ENCODE measurements around the gene MEI1. TPM values are rescaled to one million over a fixed set of nuclear protein-coding genes. Genes with fewer than 3 reads are reported as not detected.
A peak's percentile ranks its signal among the peaks of the same experiment; 100 is the strongest.

MEI1 gene
- total and polyA plus RNA-seq, 9 of the 15 experiments (the other 6 are each of a cell fraction or from before 2014, with no cell fraction given) = 0.08 to 0.68 (median 0.18) TPM; not detected in 2

DNA sequence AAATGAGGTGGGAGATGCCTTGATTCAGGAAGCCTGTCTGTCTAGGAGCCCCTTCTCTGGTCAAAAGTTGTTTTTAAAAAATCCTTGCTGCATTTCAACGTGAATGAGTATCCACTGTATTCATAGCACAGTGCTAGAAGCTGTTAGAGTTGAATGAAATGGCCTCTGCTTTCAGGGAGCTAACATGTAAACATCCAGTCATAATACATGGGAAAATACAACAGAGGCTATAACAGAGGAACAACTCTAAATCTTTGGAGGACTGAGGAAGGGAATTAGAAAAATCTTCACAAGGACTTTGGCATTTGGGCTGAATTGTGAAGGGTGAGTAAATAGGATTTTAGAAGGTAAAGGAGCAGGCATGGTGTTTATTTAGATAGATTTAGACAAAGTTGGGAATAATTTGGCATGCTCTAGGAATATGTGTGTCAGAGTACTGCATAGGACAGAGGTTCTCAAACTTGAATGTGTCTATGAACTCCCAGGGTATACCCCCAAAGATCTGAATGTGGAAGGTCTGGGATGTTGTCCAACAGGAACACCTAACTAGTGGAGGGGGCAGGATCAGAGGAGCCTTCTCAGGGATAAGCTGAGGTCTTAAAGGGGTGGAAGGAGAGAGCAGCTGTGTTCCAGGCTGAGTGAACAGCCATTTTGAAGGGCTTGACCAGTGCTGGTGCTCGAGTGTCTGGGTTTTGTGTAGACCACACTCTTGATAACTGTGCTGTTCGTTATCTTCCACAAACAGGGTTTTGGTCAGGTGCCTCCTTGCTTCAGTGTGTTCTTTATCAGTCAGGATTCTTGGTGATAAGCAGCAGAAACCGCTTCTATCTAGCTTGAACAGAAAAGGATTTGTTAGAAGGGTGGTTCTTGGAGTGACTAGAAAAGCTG lies 146.3 kb downstream of the MEI1 start (continued):
- TF ChIP-seq, protein P1, sequence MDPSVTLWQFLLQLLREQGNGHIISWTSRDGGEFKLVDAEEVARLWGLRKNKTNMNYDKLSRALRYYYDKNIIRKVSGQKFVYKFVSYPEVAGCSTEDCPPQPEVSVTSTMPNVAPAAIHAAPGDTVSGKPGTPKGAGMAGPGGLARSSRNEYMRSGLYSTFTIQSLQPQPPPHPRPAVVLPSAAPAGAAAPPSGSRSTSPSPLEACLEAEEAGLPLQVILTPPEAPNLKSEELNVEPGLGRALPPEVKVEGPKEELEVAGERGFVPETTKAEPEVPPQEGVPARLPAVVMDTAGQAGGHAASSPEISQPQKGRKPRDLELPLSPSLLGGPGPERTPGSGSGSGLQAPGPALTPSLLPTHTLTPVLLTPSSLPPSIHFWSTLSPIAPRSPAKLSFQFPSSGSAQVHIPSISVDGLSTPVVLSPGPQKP (CRISPR knock-in tag; IDR thresholded peaks at IDR 0.05) = no peak
- TF ChIP-seq, protein P2, sequence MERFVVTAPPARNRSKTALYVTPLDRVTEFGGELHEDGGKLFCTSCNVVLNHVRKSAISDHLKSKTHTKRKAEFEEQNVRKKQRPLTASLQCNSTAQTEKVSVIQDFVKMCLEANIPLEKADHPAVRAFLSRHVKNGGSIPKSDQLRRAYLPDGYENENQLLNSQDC (CRISPR knock-in tag; IDR thresholded peaks at IDR 0.05) = no peak
- TF ChIP-seq HNRNPK (IDR thresholded peaks at IDR 0.05; ENCODE audit: low read depth, low read length, poor library complexity, severe bottlenecking) = no peak
- TF ChIP-seq NELFE (IDR thresholded peaks at IDR 0.05; ENCODE audit: insufficient read depth, insufficient read length) = no peak
- TF ChIP-seq DIDO1 (tag; IDR thresholded peaks at IDR 0.05; ENCODE audit: low read depth) = no peak
- no peak for TF ChIP-seq KLF13 (tag; IDR thresholded peaks at IDR 0.05; ENCODE audit: borderline replicate concordance, low read depth)
- TF ChIP-seq SREBF1 (IDR thresholded peaks at IDR 0.05; ENCODE audit: borderline replicate concordance, low read depth, low read length) = no peak
- peak; percentile 69 for TF ChIP-seq RNF2 (IDR thresholded peaks at IDR 0.05)
- TF ChIP-seq CREBBP (IDR thresholded peaks at IDR 0.05; ENCODE audit: low read depth, low read length) = no peak
- no peak for TF ChIP-seq CSDE1 (IDR thresholded peaks at IDR 0.05)
- peak; percentile 70 for TF ChIP-seq ELF4 (CRISPR knock-in tag; IDR thresholded peaks at IDR 0.05)
- TF ChIP-seq HCFC1 (IDR thresholded peaks at IDR 0.05; ENCODE audit: low read depth, low read length) = no peak
- no peak for TF ChIP-seq SAFB2 (IDR thresholded peaks at IDR 0.05; ENCODE audit: borderline replicate concordance, low read depth, low read length, severe bottlenecking)
- TF ChIP-seq HDGF (IDR thresholded peaks at IDR 0.05) = no peak
- TF ChIP-seq, protein P3, sequence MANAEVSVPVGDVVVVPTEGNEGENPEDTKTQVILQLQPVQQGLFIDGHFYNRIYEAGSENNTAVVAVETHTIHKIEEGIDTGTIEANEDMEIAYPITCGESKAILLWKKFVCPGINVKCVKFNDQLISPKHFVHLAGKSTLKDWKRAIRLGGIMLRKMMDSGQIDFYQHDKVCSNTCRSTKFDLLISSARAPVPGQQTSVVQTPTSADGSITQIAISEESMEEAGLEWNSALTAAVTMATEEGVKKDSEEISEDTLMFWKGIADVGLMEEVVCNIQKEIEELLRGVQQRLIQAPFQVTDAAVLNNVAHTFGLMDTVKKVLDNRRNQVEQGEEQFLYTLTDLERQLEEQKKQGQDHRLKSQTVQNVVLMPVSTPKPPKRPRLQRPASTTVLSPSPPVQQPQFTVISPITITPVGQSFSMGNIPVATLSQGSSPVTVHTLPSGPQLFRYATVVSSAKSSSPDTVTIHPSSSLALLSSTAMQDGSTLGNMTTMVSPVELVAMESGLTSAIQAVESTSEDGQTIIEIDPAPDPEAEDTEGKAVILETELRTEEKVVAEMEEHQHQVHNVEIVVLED (CRISPR knock-in tag; IDR thresholded peaks at IDR 0.05) = 0 out of 2 replicates have a peak, but pooled peaks have one; percentile 16
- no peak for TF ChIP-seq POLR2G (IDR thresholded peaks at IDR 0.05; ENCODE audit: low read depth, low read length)
- TF ChIP-seq, protein P4, sequence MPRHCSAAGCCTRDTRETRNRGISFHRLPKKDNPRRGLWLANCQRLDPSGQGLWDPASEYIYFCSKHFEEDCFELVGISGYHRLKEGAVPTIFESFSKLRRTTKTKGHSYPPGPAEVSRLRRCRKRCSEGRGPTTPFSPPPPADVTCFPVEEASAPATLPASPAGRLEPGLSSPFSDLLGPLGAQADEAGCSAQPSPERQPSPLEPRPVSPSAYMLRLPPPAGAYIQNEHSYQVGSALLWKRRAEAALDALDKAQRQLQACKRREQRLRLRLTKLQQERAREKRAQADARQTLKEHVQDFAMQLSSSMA (CRISPR knock-in tag; IDR thresholded peaks at IDR 0.05) = no peak
- no peak for TF ChIP-seq MTF1 (CRISPR knock-in tag; IDR thresholded peaks at IDR 0.05; ENCODE audit: borderline replicate concordance)
- TF ChIP-seq CHD2 (IDR thresholded peaks at IDR 0.05; ENCODE audit: low read depth, low read length) = no peak
- TF ChIP-seq KAT2B (IDR thresholded peaks at IDR 0.05; ENCODE audit: low read depth, low read length) = no peak
- no peak for TF ChIP-seq PTRF (tag; IDR thresholded peaks at IDR 0.05)
- no peak for TF ChIP-seq FOXA1 (IDR thresholded peaks at IDR 0.05; ENCODE audit: borderline replicate concordance)
- TF ChIP-seq ZNF41 (CRISPR knock-in tag; conservative IDR thresholded peaks at IDR 0.05) = no peak
- peak; percentile 96 for TF ChIP-seq TCF3 (CRISPR knock-in tag; IDR thresholded peaks at IDR 0.05)
- TF ChIP-seq ZNF75A (CRISPR knock-in tag; IDR thresholded peaks at IDR 0.05) = no peak
- no peak for TF ChIP-seq EWSR1 (IDR thresholded peaks at IDR 0.05; ENCODE audit: borderline replicate concordance, low read depth, partially characterized antibody)
- no peak for TF ChIP-seq PPARD (CRISPR knock-in tag; IDR thresholded peaks at IDR 0.05)

Measured in K562 (cell line).